Bronchial epithelial cell (primary cell): ENCODE results near the gene HNF4A. TPM values are rescaled to one million over a fixed set of nuclear protein-coding genes. Genes with fewer than 3 reads are reported as not detected.
A peak's percentile ranks its signal among the peaks of the same experiment; 100 is the strongest.

Source experiments
- DNase-seq: peaks from one replicate; pipeline ENCODE4 v3.0.0-alpha.2; 2010; ENCODE audit warnings: low read depth
- FAIRE-seq: peaks from 2 replicates; lab custom pipeline; 2011; peaks lifted over from hg19 to GRCh38; lab: Jason Lieb, UNC
- H3K27me3 ChIP-seq: 2 replicates; pipeline ENCODE4 v1.5.1; 2011; ENCODE audit warnings: low read length; ENCODE audit not compliant: control insufficient read depth, insufficient read depth
- H3K36me3 ChIP-seq: 2 replicates; pipeline ENCODE4 v1.5.1; 2011; ENCODE audit warnings: low read length; ENCODE audit not compliant: control insufficient read depth, insufficient read depth
- H3K4me3 ChIP-seq: 2 replicates; pipeline ENCODE4 v1.5.1; 2011; ENCODE audit warnings: mild to moderate bottlenecking, low read depth, low read length, control low read depth
- CTCF ChIP-seq: IDR thresholded peaks from 2 replicates; pipeline ENCODE4 v1.5.1; 2011; ENCODE audit warnings: mild to moderate bottlenecking, moderate library complexity, low read length, control low read depth, inconsistent platforms; ENCODE audit not compliant: insufficient read depth, severe bottlenecking
- total RNA-seq: library from RNA; depleted of rRNA; stranded (reverse); fragments of >200 nt; gene quantifications from 2 replicates; pipeline ENCODE4 v1.2.1, GENCODE V29; 2014

Gene HNF4A
- total RNA-seq, 1 donor from 2014 or later: not detected

GRCh38 chr20:44409132-44409600, 53.7 kb downstream of the HNF4A start:
- H3K27me3 ChIP-seq: peaks cover 3% of the 10 kb centered on the region
- DNase-seq (peak; percentile 59), FAIRE-seq (no peak)
- no peak for TF ChIP-seq CTCF
- no peak overlapping the region for H3K4me3 ChIP-seq
- H3K36me3 ChIP-seq: no peaks in the 10 kb centered on the region

GRCh38 chr20:44410583-44411019, 55.1 kb downstream of the HNF4A start:
- TF ChIP-seq CTCF: no peak
- FAIRE-seq: no peak
- H3K27me3 ChIP-seq: peaks cover 3% of the 10 kb centered on the region
- H3K4me3 ChIP-seq: no peak overlapping the region
- no peaks in the 10 kb centered on the region for H3K36me3 ChIP-seq
- no peak for DNase-seq

- DNase-seq (no peak), FAIRE-seq (no peak)
- peaks cover 3% of the 10 kb centered on the region for H3K27me3 ChIP-seq
- no peaks in the 10 kb centered on the region for H3K36me3 ChIP-seq
- TF ChIP-seq CTCF: no peak
- H3K4me3 ChIP-seq: no peak overlapping the region
Measured at GRCh38 chr20:44411020-44411756, 55.7 kb downstream of the HNF4A start.

- DNase-seq: no peak
- no peak for FAIRE-seq
- peaks cover 3% of the 10 kb centered on the region for H3K27me3 ChIP-seq
- no peak overlapping the region for H3K4me3 ChIP-seq
- no peak for TF ChIP-seq CTCF
- H3K36me3 ChIP-seq: no peaks in the 10 kb centered on the region
Measured at GRCh38 chr20:44411757-44412401, 56.4 kb downstream of the HNF4A start.

GRCh38 chr20:44412402-44413144, 57.1 kb downstream of the HNF4A start:
- DNase-seq (no peak), FAIRE-seq (no peak)
- no peak overlapping the region for H3K4me3 ChIP-seq
- no peaks in the 10 kb centered on the region for H3K36me3 ChIP-seq
- H3K27me3 ChIP-seq: peaks cover 3% of the 10 kb centered on the region
- TF ChIP-seq CTCF: no peak
